K562 (cell line): Measurements from ENCODE around the gene CAMSAP3. TPM values are rescaled to one million over a fixed set of nuclear protein-coding genes. Genes with fewer than 3 reads are reported as not detected.
A peak's percentile ranks its signal among the peaks of the same experiment; 100 is the strongest.

ENCODE experiments used
- ATAC-seq: fragments of 200-7000 bp; cut with Tn5 transposase; 3 replicates; pipeline ENCODE4 v1.9.1; 2020; ENCODE audit warnings: moderate library complexity
- BruUV-seq: library from RNA; stranded (reverse); fragments of 400-500 nt; replicated peaks from 2 replicates; lab custom pipeline; 2021; lab: Mats Ljungman, UMichigan
- CTCF ChIA-PET: fragments of 300-600 bp; formaldehyde crosslinking; extraction: SDS; loops from one replicate; lab custom pipeline; 2021; ENCODE audit warnings: low intra/inter-chr PET ratio; lab: Yijun Ruan, JAX
- POLR2A ChIA-PET: fragments of 300-600, 350-650 bp; sonication (Branson Sonifier 250); formaldehyde crosslinking; extraction: SDS; loops from one replicate; lab custom pipeline; 2021; ENCODE audit warnings: antibody characterized with exemption, inconsistent platforms; lab: Yijun Ruan, JAX
- DNase-seq, 4 experiments: peaks; one replicate each; pipeline versions ENCODE4 v3.0.0 to v3.0.0-alpha.2; 2011 to 2018; ENCODE audit warnings: low spot score in 3 of 4, mixed read lengths in 3 of 4; ENCODE audit errors: extremely low read depth in 1 of 4
- FAIRE-seq: peaks from 2 replicates; lab custom pipeline; 2011; peaks lifted over from hg19 to GRCh38; lab: Jason Lieb, UNC
- H2AFZ ChIP-seq: 2 replicates; pipeline ENCODE4 v1.6.0; 2011; ENCODE audit warnings: low read depth, low read length, control low read depth, inconsistent platforms
- H3K27ac ChIP-seq: fragments of 200-600 bp; 3 replicates; pipeline ENCODE4 v1.8.0; 2011; ENCODE audit warnings: low read depth, mild to moderate bottlenecking, control low read depth, inconsistent platforms, low read length, moderate library complexity, mixed read lengths; ENCODE audit errors: extremely low read depth
- H3K27me3 ChIP-seq, 2 experiments: fragments of 300-600 bp in 1 of 2; 2 replicates in 1 of 2; 3 replicates in 1 of 2; pipeline versions ENCODE4 v1.6.0 to v1.8.0; 2011; ENCODE audit warnings: inconsistent platforms in 2 of 2, low read length in 2 of 2, mild to moderate bottlenecking in 1 of 2, mixed read lengths in 1 of 2, moderate library complexity in 1 of 2; ENCODE audit not compliant: control insufficient read depth in 2 of 2, insufficient read depth in 2 of 2
- H3K36me3 ChIP-seq: fragments of 300-600 bp; 3 replicates; pipeline ENCODE4 v1.8.0; 2011; ENCODE audit warnings: mild to moderate bottlenecking, low read length, inconsistent platforms; ENCODE audit not compliant: control insufficient read depth, insufficient read depth
- H3K4me1 ChIP-seq, 2 experiments: fragments of 200-600 bp in 1 of 2; replicated peaks in 1 of 2; 2 replicates in 1 of 2; 3 replicates in 1 of 2; pipeline versions ENCODE4 v1.5.1 to v1.8.0; 2011; ENCODE audit warnings: inconsistent platforms in 2 of 2, low read length in 2 of 2, mild to moderate bottlenecking in 1 of 2, mixed read lengths in 1 of 2, moderate library complexity in 1 of 2; ENCODE audit not compliant: control insufficient read depth in 2 of 2, insufficient read depth in 2 of 2
- H3K4me2 ChIP-seq: 2 replicates; pipeline ENCODE4 v1.6.1; 2011; ENCODE audit warnings: low read length, control low read depth, inconsistent platforms, mixed read lengths; ENCODE audit not compliant: insufficient read depth
- H3K4me3 ChIP-seq: fragments of 200-600 bp; sonication (generic), shearing (Covaris generic); 2 replicates; pipeline ENCODE4 v1.5.1; 2016; ENCODE audit warnings: control low read depth, inconsistent platforms
- H3K79me2 ChIP-seq: fragments of 200-600 bp; 3 replicates; pipeline ENCODE4 v1.8.0; 2011; ENCODE audit warnings: low read length, inconsistent platforms; ENCODE audit not compliant: control insufficient read depth, insufficient read depth
- H3K9ac ChIP-seq, 2 experiments: 2 replicates each; pipeline versions ENCODE4 v1.6.0 to v1.6.1; 2011; ENCODE audit warnings: low read depth in 2 of 2, low read length in 2 of 2, control low read depth in 1 of 2, inconsistent platforms in 1 of 2, mild to moderate bottlenecking in 1 of 2, mixed read lengths in 1 of 2; ENCODE audit not compliant: insufficient read depth in 1 of 2
- H3K9me1 ChIP-seq: one replicate; pipeline ENCODE4 v1.6.0; 2011; ENCODE audit warnings: inconsistent platforms, mild to moderate bottlenecking, low read length, moderate library complexity; ENCODE audit not compliant: control insufficient read depth, insufficient read depth
- H3K9me3 ChIP-seq: replicated peaks from 2 replicates; pipeline ENCODE4 v1.5.1; 2011; ENCODE audit warnings: low read depth, low read length, inconsistent platforms; ENCODE audit not compliant: control insufficient read depth, insufficient read depth
- H4K20me1 ChIP-seq: replicated peaks from 2 replicates; pipeline ENCODE4 v1.6.1; 2011; ENCODE audit warnings: low read length, inconsistent platforms, mixed read lengths; ENCODE audit not compliant: control insufficient read depth, insufficient read depth
- HMG20B ChIP-seq: fragments of 250-450 bp; sonication (Bioruptor Pico); IDR thresholded peaks from 2 replicates; pipeline ENCODE4 v1.5.0; 2021; ENCODE audit warnings: mild to moderate bottlenecking
- MAX ChIP-seq: sonication (generic); formaldehyde crosslinking; IDR thresholded peaks from 2 replicates; pipeline ENCODE4 v1.9.0; 2022; ENCODE audit warnings: mild to moderate bottlenecking, missing genetic modification reagents
- POLR2A ChIP-seq: fragments of 450-650 bp; conservative IDR thresholded peaks from 2 replicates; pipeline ENCODE4 v1.6.1; 2016
- RBFOX2 ChIP-seq: fragments of 200-400 bp; formaldehyde crosslinking; IDR thresholded peaks from 2 replicates; pipeline ENCODE4 v1.6.1; 2017; ENCODE audit warnings: low read depth, mild to moderate bottlenecking, low read length, moderate library complexity
- ZNF583 ChIP-seq: fragments of 250-450 bp; sonication (Bioruptor Pico); IDR thresholded peaks from 2 replicates; pipeline ENCODE4 v1.4.0; 2020
- ZNF695 ChIP-seq: fragments of 450-650 bp; formaldehyde crosslinking; IDR thresholded peaks from 2 replicates; pipeline ENCODE4 v1.4.0; 2020; ENCODE audit warnings: mild to moderate bottlenecking, moderate library complexity
- WGBS: fragments of 100-300 bp; shearing (Covaris generic); methylation state at CpG from one replicate; pipeline ENCODE4 v1.1.6; 2016; ENCODE audit warnings: low coverage, mixed read lengths; ENCODE audit not compliant: insufficient coverage; ENCODE audit errors: missing lambda C conversion rate; 5-methylcytosine and 5-hydroxymethylcytosine counted together
- in situ Hi-C: fragments of 300-500 bp; cut with MboI; formaldehyde crosslinking; loops from 4 replicates; pipeline ENCODE4 v1.15.0; 2018; ENCODE audit warnings: inconsistent platforms, mixed read lengths
- intact Hi-C: fragments of 100-400 bp; cut with micrococcal nuclease; formaldehyde crosslinking; loops from 2 replicates; pipeline ENCODE4 v1.14.2; 2022
- polyA plus RNA-seq, 8 experiments: library from polyadenylated mRNA; depleted of rRNA in 4 of 8; stranded (reverse) in 5 of 8; unstranded in 3 of 8; fragments of >200 nt; fragmentation: Nextera tagmentation in 2 of 8; fragmentation: Illumina TruSeq in 1 of 8; extraction: Ambion mirVana in 2 of 8; extraction: Trizol in 1 of 8; gene quantifications; 2 replicates each; pipeline versions ENCODE4 v1.2.1 to v1.2.3, GENCODE V29; 2011 to 2014; ENCODE audit warnings: inconsistent platforms in 1 of 8, missing spikeins in 1 of 8
- total RNA-seq, 7 experiments: library from RNA; depleted of rRNA in 6 of 7; stranded (reverse); fragments of >200 nt in 6 of 7; fragmentation: Illumina TruSeq in 2 of 7; extraction: Trizol in 2 of 7; gene quantifications; 2 replicates each; pipeline versions ENCODE4 v1.2.1 to v1.2.3, GENCODE V29; 2011 to 2021; ENCODE audit warnings: low replicate concordance in 1 of 7

CAMSAP3 gene
- total and polyA plus RNA-seq, 9 of the 15 experiments (the other 6 are each of a cell fraction or from before 2014, with no cell fraction given): 0.01 to 0.89 (median 0.22) TPM; not detected in 1

DNA sequence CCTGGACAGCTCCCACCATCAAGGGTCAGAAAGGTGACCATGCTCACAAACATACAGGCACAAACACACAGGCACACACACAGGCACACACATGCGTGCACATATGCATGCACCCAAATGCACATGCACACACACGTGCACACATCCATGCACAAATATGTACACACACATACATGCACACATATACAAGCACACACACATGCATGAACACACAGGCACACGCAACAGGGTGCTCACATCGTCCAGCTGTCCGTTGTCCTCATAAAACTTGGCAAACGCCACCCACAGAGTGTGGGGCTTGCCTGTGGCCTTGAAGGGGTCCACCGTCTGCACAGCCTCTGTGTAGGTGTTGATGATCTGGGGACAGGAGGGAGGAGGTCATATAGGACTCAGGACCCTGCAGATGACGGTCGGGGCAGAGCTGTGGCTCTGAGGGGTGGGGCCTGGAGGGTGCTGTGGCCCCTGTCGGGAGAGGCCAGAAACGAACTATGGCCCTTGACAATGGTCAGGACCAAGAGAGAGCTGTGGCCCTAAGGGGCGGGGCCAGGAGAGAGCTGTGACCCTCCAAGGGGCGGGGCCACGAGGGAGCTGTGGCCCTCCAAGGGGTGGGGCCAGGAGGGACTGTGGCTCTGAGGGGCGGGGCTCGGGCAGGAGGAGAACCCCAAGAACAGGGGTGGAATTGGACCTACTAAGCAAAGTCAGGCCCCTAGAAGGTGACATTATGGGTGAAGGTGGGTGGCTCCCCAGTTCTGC lies 27.4 kb downstream of the CAMSAP3 start:
- H3K9me3 ChIP-seq: no peaks in the 10 kb centered on the region
- no peak overlapping the region for H3K4me3 ChIP-seq
- BruUV-seq: no TSS peak
- 82% methylated on average over 13 of the region's 16 CpGs for WGBS
- ChIA-PET POLR2A (interaction anchor here (0.5 to 1.4 kb wide), 5 partner anchors 8 to 539 kb away, joined by 3 to 7 read pairs (median 4); no protein-coding TSS in a partner anchor), CTCF (no interaction called here)
- H3K79me2 ChIP-seq: peaks cover 19% of the 10 kb centered on the region
- H3K9me1 ChIP-seq: no peaks in the 10 kb centered on the region
- H3K9ac ChIP-seq: no peak overlapping the region
- intact Hi-C loops (no loop called here), in situ Hi-C loops (no loop called here)
- no peaks in the 10 kb centered on the region for H3K27me3 ChIP-seq
- H3K4me1 ChIP-seq: peaks cover 2 to 50% of the 10 kb centered on the region in 2 experiments; a peak in 4 of 5 replicates
- FAIRE-seq: no peak
- peaks cover 78% of the 10 kb centered on the region; the same call in 2 of the 3 replicates for H3K36me3 ChIP-seq
- no peak overlapping the region for H3K27ac ChIP-seq
- no peak overlapping the region for H3K4me2 ChIP-seq
- peak; percentile 94 for ATAC-seq
- no peaks in the 10 kb centered on the region for H4K20me1 ChIP-seq
- TF ChIP-seq ZNF695 (CRISPR knock-in tag) (no peak), ZNF583 (no peak), HMG20B (CRISPR knock-in tag) (no peak), RBFOX2 (0 out of 2 replicates have a peak, but pooled peaks have one; percentile 3), POLR2A (0 out of 2 replicates have a peak, but pooled peaks have one; percentile 36), MAX (CRISPR knock-in tag) (0 out of 2 replicates have a peak, but pooled peaks have one; percentile 17)
- DNase-seq: peak; percentile 63 to 88 (median 83)
- H2AFZ ChIP-seq: no peak overlapping the region
